ENCODE results near the gene LRMDA.

LRMDA gene

DNA sequence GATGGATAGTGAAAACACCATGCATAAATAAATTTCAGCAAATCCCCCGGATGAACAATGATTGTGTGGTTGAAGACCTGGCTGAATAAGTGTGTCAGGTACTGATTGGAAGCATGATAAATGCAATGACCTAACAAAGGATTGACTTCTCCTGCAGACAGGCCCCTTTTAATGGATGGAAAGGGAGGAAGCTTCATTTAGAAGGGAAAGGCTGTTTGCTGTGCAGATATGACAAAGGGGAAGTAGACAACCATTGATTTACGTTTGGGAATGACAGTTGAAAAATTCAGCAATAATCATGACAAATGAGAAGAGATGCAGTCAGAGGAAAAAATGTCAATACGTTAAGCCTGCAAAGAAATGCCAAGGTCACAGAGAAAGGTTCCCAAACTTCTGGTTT lies 503.8 kb downstream of the LRMDA start:
- Histone ChIP-seq H3K4me3 (ENCODE audit: low read length) (no peak overlapping the region), H3K79me2 (ENCODE audit: low read length) (no peaks in the 10 kb centered on the region), H3K9me3 (ENCODE audit: insufficient read depth, low read length) (no peaks in the 10 kb centered on the region), H3K27ac (ENCODE audit: low read length) (no peak overlapping the region), H2AFZ (ENCODE audit: low read depth, low read length) (no peak overlapping the region), H3K4me1 (ENCODE audit: low read length) (no peaks in the 10 kb centered on the region), H3K27me3 (ENCODE audit: low read depth, low read length) (no peaks in the 10 kb centered on the region), H3K4me2 (ENCODE audit: low read length) (no peak overlapping the region), H3K36me3 (replicated peaks; ENCODE audit: low read depth, low read length) (no peaks in the 10 kb centered on the region), H3K9ac (ENCODE audit: low read length) (no peak overlapping the region), H4K20me1 (ENCODE audit: insufficient read depth, low read length) (no peaks in the 10 kb centered on the region)
- TF ChIP-seq EZH2phosphoT487 (IDR thresholded peaks at IDR 0.05; ENCODE audit: low read depth), result no peak
- TF ChIP-seq, protein P1, sequence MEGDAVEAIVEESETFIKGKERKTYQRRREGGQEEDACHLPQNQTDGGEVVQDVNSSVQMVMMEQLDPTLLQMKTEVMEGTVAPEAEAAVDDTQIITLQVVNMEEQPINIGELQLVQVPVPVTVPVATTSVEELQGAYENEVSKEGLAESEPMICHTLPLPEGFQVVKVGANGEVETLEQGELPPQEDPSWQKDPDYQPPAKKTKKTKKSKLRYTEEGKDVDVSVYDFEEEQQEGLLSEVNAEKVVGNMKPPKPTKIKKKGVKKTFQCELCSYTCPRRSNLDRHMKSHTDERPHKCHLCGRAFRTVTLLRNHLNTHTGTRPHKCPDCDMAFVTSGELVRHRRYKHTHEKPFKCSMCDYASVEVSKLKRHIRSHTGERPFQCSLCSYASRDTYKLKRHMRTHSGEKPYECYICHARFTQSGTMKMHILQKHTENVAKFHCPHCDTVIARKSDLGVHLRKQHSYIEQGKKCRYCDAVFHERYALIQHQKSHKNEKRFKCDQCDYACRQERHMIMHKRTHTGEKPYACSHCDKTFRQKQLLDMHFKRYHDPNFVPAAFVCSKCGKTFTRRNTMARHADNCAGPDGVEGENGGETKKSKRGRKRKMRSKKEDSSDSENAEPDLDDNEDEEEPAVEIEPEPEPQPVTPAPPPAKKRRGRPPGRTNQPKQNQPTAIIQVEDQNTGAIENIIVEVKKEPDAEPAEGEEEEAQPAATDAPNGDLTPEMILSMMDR (IDR thresholded peaks at IDR 0.05; ENCODE audit: low read depth, low read length), result no peak

DNA sequence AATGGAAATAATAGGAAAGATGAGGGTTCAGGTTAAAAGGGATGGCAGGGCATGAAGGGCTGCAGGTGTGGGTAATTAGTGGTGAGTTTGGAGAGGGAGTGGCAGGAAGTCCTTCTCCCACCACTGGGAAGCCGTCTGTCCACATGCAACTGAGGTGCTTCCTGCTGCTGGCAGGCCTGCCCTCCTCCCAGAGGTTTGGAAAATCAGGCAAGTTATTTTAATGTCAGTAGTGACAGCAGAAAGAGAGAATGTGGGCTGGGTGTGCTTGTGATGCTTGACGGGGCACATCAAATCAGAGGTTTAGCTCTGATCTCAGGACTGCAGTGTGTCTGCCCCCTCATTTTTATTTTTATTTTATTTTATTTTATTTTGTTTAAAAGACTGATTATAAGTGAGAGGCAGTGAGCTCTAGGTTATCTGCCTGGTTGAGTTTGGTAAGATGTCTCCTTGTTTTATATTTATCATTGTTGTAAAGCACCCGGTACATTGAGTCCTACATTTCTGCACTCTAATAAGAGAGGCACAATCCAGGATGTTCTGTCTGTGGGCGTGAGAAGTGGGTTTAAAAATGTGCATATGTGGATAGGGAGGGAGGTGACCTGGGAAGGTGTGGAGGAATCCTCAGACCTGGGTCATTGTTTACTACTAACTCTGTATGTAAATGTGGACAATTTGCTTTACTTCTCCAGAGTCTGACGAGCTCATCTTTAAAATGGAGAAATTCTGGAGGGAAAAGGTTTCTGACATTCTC lies 504.4 kb downstream of the LRMDA start:
- Histone ChIP-seq H3K9me3 (ENCODE audit: insufficient read depth, low read length) (no peaks in the 10 kb centered on the region), H3K4me2 (ENCODE audit: low read length) (no peak overlapping the region)

DNA sequence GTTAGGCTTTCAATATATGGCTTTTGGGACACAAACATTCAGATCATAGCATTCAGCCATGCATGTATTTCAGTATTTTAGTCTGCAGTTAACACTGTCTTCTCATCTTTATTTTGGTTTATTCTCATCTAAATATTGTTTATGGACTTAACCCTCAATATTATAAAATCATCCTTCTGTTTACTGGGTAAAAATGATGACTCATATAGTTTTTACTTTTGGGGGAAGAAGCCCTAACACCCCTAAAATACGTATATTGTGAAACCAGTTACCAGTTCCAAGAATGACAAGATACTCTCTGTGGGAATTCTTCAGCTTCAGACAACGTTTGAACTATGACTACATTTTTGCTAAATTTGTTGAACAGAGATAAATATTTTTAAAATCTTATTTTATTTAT lies 505.4 kb downstream of the LRMDA start:
- no peaks in the 10 kb centered on the region for H3K36me3 ChIP-seq (replicated peaks; ENCODE audit: low read depth, low read length)
- H3K27ac ChIP-seq (ENCODE audit: low read length), result no peak overlapping the region

More for the DNA sequence above, 504.4 kb downstream of the LRMDA start:
- no peaks in the 10 kb centered on the region for H4K20me1 ChIP-seq (ENCODE audit: insufficient read depth, low read length)
- H3K79me2 ChIP-seq (ENCODE audit: low read length), result no peaks in the 10 kb centered on the region
- H3K4me1 ChIP-seq (ENCODE audit: low read length), result no peaks in the 10 kb centered on the region
- H3K36me3 ChIP-seq (replicated peaks; ENCODE audit: low read depth, low read length), result no peaks in the 10 kb centered on the region
- no peak overlapping the region for H2AFZ ChIP-seq (ENCODE audit: low read depth, low read length)
- no peaks in the 10 kb centered on the region for H3K27me3 ChIP-seq (ENCODE audit: low read depth, low read length)
- no peak overlapping the region for H3K27ac ChIP-seq (ENCODE audit: low read length)
- H3K9ac ChIP-seq (ENCODE audit: low read length), result no peak overlapping the region
- no peak overlapping the region for H3K4me3 ChIP-seq (ENCODE audit: low read length)
- TF ChIP-seq, protein P1 (IDR thresholded peaks at IDR 0.05; ENCODE audit: low read depth, low read length), result no peak
- TF ChIP-seq EZH2phosphoT487 (IDR thresholded peaks at IDR 0.05; ENCODE audit: low read depth), result no peak

GRCh38 chr10:75937823-75938222 lies 506.4 kb downstream of the LRMDA start:
- H3K4me2 ChIP-seq (ENCODE audit: low read length), result no peak overlapping the region
- H2AFZ ChIP-seq (ENCODE audit: low read depth, low read length), result no peak overlapping the region
- TF ChIP-seq, protein P1 (IDR thresholded peaks at IDR 0.05; ENCODE audit: low read depth, low read length), result no peak
- no peak overlapping the region for H3K9ac ChIP-seq (ENCODE audit: low read length)
- no peaks in the 10 kb centered on the region for H3K27me3 ChIP-seq (ENCODE audit: low read depth, low read length)
- no peaks in the 10 kb centered on the region for H3K36me3 ChIP-seq (replicated peaks; ENCODE audit: low read depth, low read length)
- H3K9me3 ChIP-seq (ENCODE audit: insufficient read depth, low read length), result no peaks in the 10 kb centered on the region
- no peak overlapping the region for H3K27ac ChIP-seq (ENCODE audit: low read length)
- H3K79me2 ChIP-seq (ENCODE audit: low read length), result no peaks in the 10 kb centered on the region
- no peaks in the 10 kb centered on the region for H4K20me1 ChIP-seq (ENCODE audit: insufficient read depth, low read length)
- H3K4me1 ChIP-seq (ENCODE audit: low read length), result no peaks in the 10 kb centered on the region
- H3K4me3 ChIP-seq (ENCODE audit: low read length), result no peak overlapping the region

More for the DNA sequence above, 505.4 kb downstream of the LRMDA start:
- TF ChIP-seq, protein P1 (IDR thresholded peaks at IDR 0.05; ENCODE audit: low read depth, low read length), result no peak
- TF ChIP-seq EZH2phosphoT487 (IDR thresholded peaks at IDR 0.05; ENCODE audit: low read depth), result no peak
- no peaks in the 10 kb centered on the region for H3K9me3 ChIP-seq (ENCODE audit: insufficient read depth, low read length)
- no peak overlapping the region for H3K4me2 ChIP-seq (ENCODE audit: low read length)
- no peaks in the 10 kb centered on the region for H3K79me2 ChIP-seq (ENCODE audit: low read length)
- H4K20me1 ChIP-seq (ENCODE audit: insufficient read depth, low read length), result no peaks in the 10 kb centered on the region
- H3K4me1 ChIP-seq (ENCODE audit: low read length), result no peaks in the 10 kb centered on the region
- H3K4me3 ChIP-seq (ENCODE audit: low read length), result no peak overlapping the region
- H3K27me3 ChIP-seq (ENCODE audit: low read depth, low read length), result no peaks in the 10 kb centered on the region
- H2AFZ ChIP-seq (ENCODE audit: low read depth, low read length), result no peak overlapping the region
- H3K9ac ChIP-seq (ENCODE audit: low read length), result no peak overlapping the region

Data from OCI-LY3 (cell line).